Posterior vena cava (tissue), 2 donors: Measurements from ENCODE around the gene SMYD2. TPM values are rescaled to one million over a fixed set of nuclear protein-coding genes. Genes with fewer than 3 reads are reported as not detected.
A peak's percentile ranks its signal among the peaks of the same experiment; 100 is the strongest.

ENCODE experiments used
- DNase-seq: peaks from one replicate; pipeline ENCODE4 v3.0.0-alpha.2; 2020; ENCODE audit warnings: low spot score
- intact Hi-C, 2 donors: fragments of 100-400 bp; cut with DNase I; formaldehyde crosslinking; loops; one replicate each; pipeline versions ENCODE4 v1.14.1 to v1.14.2; 2022 to 2023
- total RNA-seq, 2 donors: library from RNA; stranded (reverse); fragmentation: NEBNext Ultra II Directional; extraction: Animal tissue kit (Norgen Biotek cat#: 25700); gene quantifications; one replicate each; pipeline ENCODE4 v1.2.1, GENCODE V29; 2021
- donor health status: DM: yes; HTN: yes; CAD: no.
- donor health status: DM: yes; HTN: yes; CAD: no.

SMYD2 gene
- total RNA-seq, 2 donors from 2014 or later, result 14.9 to 17.6 TPM

GRCh38 chr1:214321705-214322453 is 40.9 kb downstream of the SMYD2 start:
- no peak for DNase-seq
- intact Hi-C loops, result no loop called here

DNA sequence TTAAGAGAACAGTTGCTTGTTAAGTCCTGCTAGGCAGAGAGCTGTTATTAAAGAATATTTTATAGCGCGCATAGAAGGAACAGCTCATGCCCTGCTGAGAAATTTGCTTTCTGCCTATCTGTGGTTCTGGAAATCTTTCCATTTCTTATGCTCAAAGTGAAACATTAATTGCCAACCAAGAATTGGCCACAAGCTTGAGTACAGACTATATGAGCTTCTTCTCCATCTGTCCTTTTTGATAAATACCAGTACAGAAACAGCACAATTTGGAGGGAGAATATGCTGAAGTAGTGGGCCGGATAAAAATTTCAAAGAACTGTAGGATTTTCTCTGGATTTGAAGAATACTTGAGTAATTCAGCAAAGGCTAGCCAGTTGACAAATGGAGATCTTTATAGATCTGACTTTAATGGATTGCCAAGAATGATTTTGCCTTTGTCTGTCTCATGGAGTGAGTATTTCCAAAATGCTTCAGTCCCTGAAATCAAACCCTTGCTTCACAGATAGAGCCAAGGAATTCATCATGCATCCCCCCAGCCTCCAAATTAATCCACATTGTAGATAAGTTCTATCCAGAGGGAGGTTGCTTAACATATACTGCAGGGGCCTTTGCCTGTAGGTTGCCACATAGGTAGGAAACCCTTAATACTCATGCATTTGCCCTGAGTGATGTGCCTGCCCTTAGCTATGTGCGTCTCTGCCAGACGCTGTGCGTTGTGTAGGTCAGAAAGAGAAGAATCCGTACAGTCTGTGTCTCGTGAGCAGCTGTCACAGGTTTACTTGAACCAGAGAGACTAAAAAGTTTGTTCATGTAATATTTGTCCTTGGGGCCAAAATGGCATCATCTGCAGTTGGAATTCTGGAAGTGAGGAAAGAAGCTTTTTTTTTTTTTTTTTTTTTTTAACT is 44.2 kb downstream of the SMYD2 start:
- intact Hi-C loops, result loop anchor here in 1 of 2 donors (5.0 kb wide), 1 partner anchor 63 kb away; no protein-coding TSS in a partner anchor
- no peak for DNase-seq

DNA sequence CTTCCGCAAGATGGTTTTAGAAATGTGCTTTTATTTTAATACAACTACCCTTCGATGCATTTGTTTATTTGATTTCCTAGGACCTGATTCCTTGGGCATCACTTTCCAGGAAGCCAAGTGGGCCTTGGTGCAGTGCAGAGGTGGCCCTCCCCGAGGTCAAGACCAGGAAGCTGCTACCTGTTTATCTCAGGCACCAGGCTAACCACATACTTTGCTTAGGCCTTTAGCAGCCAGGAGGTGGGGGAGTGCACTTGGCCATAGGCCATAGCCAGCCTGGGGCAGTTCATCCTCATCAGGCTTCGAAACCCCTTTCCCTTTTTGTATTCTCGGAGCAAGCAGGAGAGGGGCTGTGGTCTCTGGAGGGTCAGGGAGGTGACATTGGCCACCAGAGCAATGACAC is 45.4 kb downstream of the SMYD2 start:
- no peak for DNase-seq
- intact Hi-C loops, result loop anchor here (2.0 to 5.0 kb wide), 2 partner anchors 64 kb away; no protein-coding TSS in a partner anchor

DNA sequence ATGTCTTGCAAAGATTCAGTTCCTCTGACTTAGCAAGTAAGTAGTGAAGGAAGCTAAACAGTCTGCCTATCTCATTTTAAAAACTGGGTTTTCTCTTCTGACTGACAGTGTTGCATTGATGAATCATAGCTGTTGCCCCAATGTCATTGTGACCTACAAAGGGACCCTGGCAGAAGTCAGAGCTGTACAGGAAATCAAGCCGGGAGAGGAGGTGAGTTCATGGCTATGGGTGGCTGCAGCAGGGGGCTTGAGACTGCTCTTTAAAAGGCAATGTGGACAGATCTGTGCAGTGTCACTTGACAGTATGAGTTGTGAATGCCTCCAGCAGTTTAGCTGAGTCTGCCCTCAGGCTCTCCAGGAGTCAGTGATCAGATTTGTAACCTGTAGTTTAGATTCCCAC is 46.6 kb downstream of the SMYD2 start:
- DNase-seq, result no peak
- intact Hi-C loops, result loop anchor here (2.0 to 5.0 kb wide), 2 partner anchors 65 kb away; no protein-coding TSS in a partner anchor

GRCh38 chr1:214328770-214329469 is 48.0 kb downstream of the SMYD2 start:
- intact Hi-C loops, result loop anchor here in 1 of 2 donors (5.0 kb wide), 1 partner anchor 67 kb away; no protein-coding TSS in a partner anchor
- peak; percentile 89 for DNase-seq

GRCh38 chr1:214329470-214330220 is 48.7 kb downstream of the SMYD2 start:
- intact Hi-C loops, result loop anchor here in 1 of 2 donors (5.0 to 10.0 kb wide), 2 partner anchors 67 to 255 kb away; no protein-coding TSS in a partner anchor
- DNase-seq, result no peak

GRCh38 chr1:214330222-214330621 is 49.3 kb downstream of the SMYD2 start:
- DNase-seq, result no peak
- intact Hi-C loops, result loop anchor here in 1 of 2 donors (10.0 kb wide), 1 partner anchor 255 kb away; no protein-coding TSS in a partner anchor

DNA sequence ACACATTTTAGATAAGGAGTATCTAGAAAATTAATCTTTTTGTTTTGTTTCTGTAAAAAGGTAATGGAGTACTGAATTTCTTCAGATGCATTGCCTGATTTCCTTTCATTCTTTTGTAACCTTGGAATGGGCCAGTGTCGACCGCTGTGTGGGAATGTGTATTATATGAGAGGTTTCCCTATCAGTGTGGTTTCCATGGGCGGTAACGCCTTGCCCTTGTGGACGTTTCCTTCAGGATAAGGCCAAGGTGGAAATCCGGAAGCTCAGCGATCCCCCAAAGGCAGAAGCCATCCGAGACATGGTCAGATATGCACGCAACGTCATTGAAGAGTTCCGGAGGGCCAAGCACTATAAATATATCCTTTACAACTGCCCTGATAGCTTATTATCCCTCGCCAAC is 49.8 kb downstream of the SMYD2 start:
- intact Hi-C loops, result loop anchor here in 1 of 2 donors (10.0 kb wide), 1 partner anchor 254 kb away; no protein-coding TSS in a partner anchor
- no peak for DNase-seq

GRCh38 chr1:214331180-214331579 is 50.2 kb downstream of the SMYD2 start:
- no peak for DNase-seq
- intact Hi-C loops, result loop anchor here in 1 of 2 donors (10.0 kb wide), 1 partner anchor 254 kb away; no protein-coding TSS in a partner anchor

GRCh38 chr1:214331827-214332423 is 51.0 kb downstream of the SMYD2 start:
- intact Hi-C loops, result loop anchor here (2.0 to 10.0 kb wide), 2 partner anchors 253 kb away; no protein-coding TSS in a partner anchor

GRCh38 chr1:214332946-214333798 is 52.2 kb downstream of the SMYD2 start:
- intact Hi-C loops, result loop anchor here (2.0 to 10.0 kb wide), 2 partner anchors 252 kb away; no protein-coding TSS in a partner anchor
- no peak for DNase-seq

More at GRCh38 chr1:214331827-214332423, 51.0 kb downstream of the SMYD2 start:
- DNase-seq, result no peak

- no peak for DNase-seq
- intact Hi-C loops, result loop anchor here in 1 of 2 donors (10.0 kb wide), 1 partner anchor 249 kb away; no protein-coding TSS in a partner anchor
Measured at GRCh38 chr1:214335567-214335966, 54.6 kb downstream of the SMYD2 start.

DNA sequence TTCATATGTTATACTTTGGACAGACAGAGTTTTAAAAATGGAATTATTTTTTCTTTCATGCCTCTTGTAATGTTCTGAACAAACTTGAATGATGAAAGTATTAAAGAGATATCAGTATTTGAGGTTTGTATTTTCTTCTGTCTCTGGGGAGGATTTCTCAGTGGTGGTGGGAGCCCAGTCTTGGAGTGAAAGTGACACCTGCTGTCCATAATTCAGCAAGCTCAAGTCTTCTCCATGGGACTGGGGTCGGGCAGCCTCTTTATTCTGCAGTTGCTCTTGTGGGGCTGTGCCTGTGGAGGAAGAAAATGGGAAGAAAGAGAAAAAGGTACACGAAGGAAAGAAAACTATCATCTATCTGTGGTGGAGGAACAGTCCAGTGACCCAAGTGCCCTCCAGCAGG is 56.1 kb downstream of the SMYD2 start:
- intact Hi-C loops, result loop anchor here in 1 of 2 donors (10.0 kb wide), 1 partner anchor 248 kb away; no protein-coding TSS in a partner anchor

GRCh38 chr1:214337511-214337910 is 56.6 kb downstream of the SMYD2 start:
- no peak for DNase-seq
- intact Hi-C loops, result loop anchor here in 1 of 2 donors (10.0 kb wide), 1 partner anchor 247 kb away; no protein-coding TSS in a partner anchor

More for the DNA sequence above, 56.1 kb downstream of the SMYD2 start:
- no peak for DNase-seq

DNA sequence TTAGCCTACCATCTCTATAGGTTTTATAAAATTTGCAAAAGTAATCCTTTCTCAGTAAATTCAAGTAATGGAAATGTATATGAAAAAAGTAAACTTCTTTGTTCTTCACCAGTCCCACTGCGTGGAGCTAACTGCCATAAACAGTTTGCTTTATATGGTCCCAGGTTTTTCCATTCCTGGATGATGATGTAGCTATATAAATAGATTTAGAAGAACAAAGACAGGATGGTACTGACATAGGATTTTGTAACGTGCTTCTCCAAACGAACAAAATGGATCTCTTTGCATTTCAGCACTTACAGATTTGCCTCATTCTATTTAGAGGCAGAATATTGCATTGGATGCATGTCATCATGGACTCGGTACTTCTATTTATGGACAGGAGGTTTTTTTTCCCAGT is 57.3 kb downstream of the SMYD2 start:
- intact Hi-C loops, result loop anchor here in 1 of 2 donors (10.0 kb wide), 1 partner anchor 247 kb away; no protein-coding TSS in a partner anchor
- DNase-seq, result no peak

GRCh38 chr1:214341459-214341858 is 60.5 kb downstream of the SMYD2 start:
- intact Hi-C loops, result no loop called here
- DNase-seq, result no peak

DNA sequence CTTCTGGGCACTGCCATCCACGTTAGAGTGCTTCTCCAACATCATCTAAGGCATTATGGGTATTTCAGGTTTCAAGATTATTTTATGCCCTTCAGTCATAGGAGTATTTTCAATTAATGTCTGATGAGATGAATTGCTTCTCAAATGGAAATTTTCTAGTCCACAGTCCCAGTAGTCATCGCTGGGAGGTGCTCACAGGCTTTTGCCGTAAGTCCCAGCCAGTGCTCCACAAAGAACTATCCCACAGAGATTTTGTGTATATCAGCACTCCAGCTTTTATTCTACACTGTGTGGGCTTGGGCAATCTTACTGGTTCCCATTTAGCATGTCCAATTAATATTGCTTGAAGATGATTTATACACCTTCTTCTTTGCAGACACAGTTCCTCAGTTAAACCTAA is 61.0 kb downstream of the SMYD2 start:
- no peak for DNase-seq
- intact Hi-C loops, result no loop called here
